Measurements from ENCODE around the gene KCNQ1OT1.

Gene KCNQ1OT1

GRCh38 chr11:2741006-2741376 is 41.2 kb upstream of the KCNQ1OT1 start:
- TF ChIP-seq, protein P1, sequence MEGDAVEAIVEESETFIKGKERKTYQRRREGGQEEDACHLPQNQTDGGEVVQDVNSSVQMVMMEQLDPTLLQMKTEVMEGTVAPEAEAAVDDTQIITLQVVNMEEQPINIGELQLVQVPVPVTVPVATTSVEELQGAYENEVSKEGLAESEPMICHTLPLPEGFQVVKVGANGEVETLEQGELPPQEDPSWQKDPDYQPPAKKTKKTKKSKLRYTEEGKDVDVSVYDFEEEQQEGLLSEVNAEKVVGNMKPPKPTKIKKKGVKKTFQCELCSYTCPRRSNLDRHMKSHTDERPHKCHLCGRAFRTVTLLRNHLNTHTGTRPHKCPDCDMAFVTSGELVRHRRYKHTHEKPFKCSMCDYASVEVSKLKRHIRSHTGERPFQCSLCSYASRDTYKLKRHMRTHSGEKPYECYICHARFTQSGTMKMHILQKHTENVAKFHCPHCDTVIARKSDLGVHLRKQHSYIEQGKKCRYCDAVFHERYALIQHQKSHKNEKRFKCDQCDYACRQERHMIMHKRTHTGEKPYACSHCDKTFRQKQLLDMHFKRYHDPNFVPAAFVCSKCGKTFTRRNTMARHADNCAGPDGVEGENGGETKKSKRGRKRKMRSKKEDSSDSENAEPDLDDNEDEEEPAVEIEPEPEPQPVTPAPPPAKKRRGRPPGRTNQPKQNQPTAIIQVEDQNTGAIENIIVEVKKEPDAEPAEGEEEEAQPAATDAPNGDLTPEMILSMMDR (conservative IDR thresholded peaks at IDR 0.05; ENCODE audit: low read depth, low read length): no peak
- no peak for DNase-seq (ENCODE audit: low read depth)

DNA sequence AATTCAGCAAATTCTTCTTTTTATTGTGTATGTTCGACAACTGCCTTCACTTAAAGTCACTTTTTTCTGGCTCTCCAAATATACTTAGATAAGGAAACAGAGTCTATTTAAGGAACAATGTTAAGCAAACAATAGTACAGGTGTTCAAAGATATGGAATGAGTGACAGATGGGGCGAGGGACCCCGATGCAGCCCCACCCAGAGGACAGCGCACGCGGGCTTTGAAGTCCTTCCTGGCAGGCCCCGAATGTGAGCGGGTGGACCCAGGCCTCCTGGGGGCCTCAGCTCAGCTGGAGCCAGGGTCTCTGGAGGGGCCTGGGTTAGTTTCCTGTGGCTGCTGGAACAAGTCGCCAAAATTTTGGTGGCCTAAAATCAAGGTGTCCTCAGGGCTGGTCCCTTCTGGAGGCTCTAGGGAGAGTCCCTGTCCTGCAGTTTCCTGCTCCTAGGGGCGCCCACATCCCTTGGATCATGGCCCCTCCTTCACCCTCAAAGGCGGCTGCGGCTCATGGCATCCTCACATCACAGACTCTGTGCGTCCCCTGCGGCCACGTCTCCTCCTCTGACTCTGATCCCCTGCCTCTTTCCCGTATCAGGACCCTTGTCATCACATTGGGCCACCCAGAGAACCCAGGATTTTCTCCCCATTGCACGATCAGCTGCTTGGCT is 40.6 kb upstream of the KCNQ1OT1 start:
- DNase-seq (ENCODE audit: low read depth): no peak
- no peak overlapping the region for H3K4me3 ChIP-seq (ENCODE audit: low read length)
- TF ChIP-seq, protein P1 (conservative IDR thresholded peaks at IDR 0.05; ENCODE audit: low read depth, low read length): no peak

More at GRCh38 chr11:2741006-2741376, 41.2 kb upstream of the KCNQ1OT1 start:
- no peak overlapping the region for H3K4me3 ChIP-seq (ENCODE audit: low read length)

DNA sequence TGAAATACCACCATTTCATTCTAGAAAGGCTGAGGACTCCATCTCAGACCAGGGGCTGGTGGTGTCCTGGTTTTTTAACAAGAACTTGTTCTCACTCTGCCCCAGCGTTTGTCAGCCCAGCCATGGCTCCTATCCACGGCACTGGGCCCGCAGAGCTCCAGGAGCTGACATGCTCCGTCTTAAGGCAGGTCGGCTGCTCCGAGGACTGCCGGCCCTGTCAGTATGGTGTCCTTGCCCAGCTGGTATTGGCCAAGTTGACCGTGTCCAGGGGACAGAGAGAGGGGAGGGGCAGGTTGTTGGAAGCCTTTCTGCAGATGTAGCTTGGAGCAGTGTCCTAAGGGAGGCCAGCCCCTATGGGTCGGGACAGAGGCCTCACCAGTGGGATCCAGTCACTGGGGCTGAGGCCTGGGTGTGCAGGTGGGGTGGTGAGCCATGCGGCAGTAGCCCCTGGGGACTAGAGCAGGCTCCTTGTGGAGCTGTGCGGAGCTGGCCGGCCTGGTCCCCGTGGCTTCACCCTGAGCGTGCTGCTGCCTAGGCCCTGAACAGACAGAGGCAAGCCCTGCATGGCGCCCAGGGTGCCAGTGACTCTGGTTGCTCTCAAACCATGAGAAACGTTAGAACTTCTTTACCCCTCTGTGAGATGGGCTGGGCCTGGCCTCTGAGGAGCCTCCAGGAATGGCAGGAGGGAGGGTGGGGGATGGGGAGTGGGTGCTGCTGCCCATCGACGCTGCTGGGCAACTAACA is 39.9 kb upstream of the KCNQ1OT1 start:
- no peak overlapping the region for H3K4me3 ChIP-seq (ENCODE audit: low read length)
- TF ChIP-seq, protein P1 (conservative IDR thresholded peaks at IDR 0.05; ENCODE audit: low read depth, low read length): no peak
- DNase-seq (ENCODE audit: low read depth): no peak

- TF ChIP-seq, protein P1 (conservative IDR thresholded peaks at IDR 0.05; ENCODE audit: low read depth, low read length): no peak
- no peak for DNase-seq (ENCODE audit: low read depth)
Observed at GRCh38 chr11:2738551-2739431, 39.0 kb upstream of the KCNQ1OT1 start.

GRCh38 chr11:2737866-2738265 is 38.1 kb upstream of the KCNQ1OT1 start:
- TF ChIP-seq, protein P1 (conservative IDR thresholded peaks at IDR 0.05; ENCODE audit: low read depth, low read length): no peak
- DNase-seq (ENCODE audit: low read depth): no peak
- no peak overlapping the region for H3K4me3 ChIP-seq (ENCODE audit: low read length)

More at GRCh38 chr11:2738551-2739431, 39.0 kb upstream of the KCNQ1OT1 start:
- no peak overlapping the region for H3K4me3 ChIP-seq (ENCODE audit: low read length)

GRCh38 chr11:2737226-2737590 is 37.4 kb upstream of the KCNQ1OT1 start:
- TF ChIP-seq, protein P1 (conservative IDR thresholded peaks at IDR 0.05; ENCODE audit: low read depth, low read length): no peak
- no peak for DNase-seq (ENCODE audit: low read depth)
- no peak overlapping the region for H3K4me3 ChIP-seq (ENCODE audit: low read length)
